Neuronal stem cell (in vitro differentiated cells): ENCODE results near the gene FAM210A.

Source experiments
- DNase-seq: peaks from one replicate; pipeline ENCODE4 v3.0.0-alpha.2; 2013; ENCODE audit warnings: low spot score
- H2AFZ ChIP-seq: one replicate; pipeline ENCODE4 v1.6.1; 2013; ENCODE audit warnings: mild to moderate bottlenecking, low read length, inconsistent platforms
- H2AK5ac ChIP-seq: 2 replicates; pipeline ENCODE4 v1.6.1; 2013; ENCODE audit warnings: low read depth, mild to moderate bottlenecking, inconsistent platforms, low read length, moderate library complexity, mixed read lengths
- H2BK120ac ChIP-seq: 2 replicates; pipeline ENCODE4 v1.6.1; 2013; ENCODE audit warnings: low read depth, mild to moderate bottlenecking, inconsistent platforms, low read length, moderate library complexity, mixed read lengths
- H2BK12ac ChIP-seq: one replicate; pipeline ENCODE4 v1.6.1; 2013; ENCODE audit warnings: low read length, inconsistent platforms
- H2BK15ac ChIP-seq: 2 replicates; pipeline ENCODE4 v1.6.1; 2013; ENCODE audit warnings: mild to moderate bottlenecking, low read length, inconsistent platforms, mixed read lengths
- H2BK5ac ChIP-seq: one replicate; pipeline ENCODE4 v1.6.1; 2013; ENCODE audit warnings: inconsistent platforms, mild to moderate bottlenecking, low read length, moderate library complexity
- H3K14ac ChIP-seq: one replicate; pipeline ENCODE4 v1.6.1; 2013; ENCODE audit warnings: low read length, inconsistent platforms
- H3K18ac ChIP-seq: 2 replicates; pipeline ENCODE4 v1.6.1; 2013; ENCODE audit warnings: low read length, inconsistent platforms
- H3K23ac ChIP-seq: 2 replicates; pipeline ENCODE4 v1.6.1; 2013; ENCODE audit warnings: low read depth, mild to moderate bottlenecking, mixed read lengths, low read length, inconsistent platforms; ENCODE audit not compliant: poor library complexity
- H3K27ac ChIP-seq: replicated peaks from 3 replicates; pipeline ENCODE4 v1.5.1; 2013; ENCODE audit warnings: low read length, inconsistent platforms
- H3K27me3 ChIP-seq, 3 experiments: 2 replicates each; pipeline ENCODE4 v1.6.1; 2013; ENCODE audit warnings: low read length in 3 of 3, mild to moderate bottlenecking in 2 of 3, inconsistent platforms in 1 of 3, low read depth in 1 of 3, mixed read lengths in 1 of 3, moderate library complexity in 1 of 3; ENCODE audit not compliant: control insufficient read depth in 3 of 3, insufficient read depth in 3 of 3
- H3K36me3 ChIP-seq, 2 donors: replicated peaks in 1 of 2; 2 replicates each; pipeline ENCODE4 v1.6.1; 2013; ENCODE audit warnings: low read length in 2 of 2; ENCODE audit not compliant: control insufficient read depth in 2 of 2, insufficient read depth in 2 of 2
- H3K4ac ChIP-seq: 2 replicates; pipeline ENCODE4 v1.6.1; 2013; ENCODE audit warnings: inconsistent platforms, mild to moderate bottlenecking, low read length, moderate library complexity
- H3K4me1 ChIP-seq, 2 donors: 1 replicate in 1 of 2; 2 replicates in 1 of 2; pipeline ENCODE4 v1.6.1; 2013; ENCODE audit warnings: low read length in 2 of 2, low read depth in 1 of 2; ENCODE audit not compliant: control insufficient read depth in 2 of 2, insufficient read depth in 1 of 2
- H3K4me2 ChIP-seq: one replicate; pipeline ENCODE4 v1.6.1; 2013; ENCODE audit warnings: mild to moderate bottlenecking, low read length, inconsistent platforms; ENCODE audit not compliant: insufficient read depth, poor library complexity, severe bottlenecking
- H3K4me3 ChIP-seq, 2 donors: 2 replicates each; pipeline ENCODE4 v1.5.1; 2013; ENCODE audit warnings: low read length in 2 of 2, mild to moderate bottlenecking in 2 of 2, inconsistent platforms in 1 of 2, moderate library complexity in 1 of 2
- H3K79me1 ChIP-seq: one replicate; pipeline ENCODE4 v1.6.1; 2013; ENCODE audit warnings: low read depth, mild to moderate bottlenecking, inconsistent platforms, low read length, moderate library complexity
- H3K9ac ChIP-seq: one replicate; pipeline ENCODE4 v1.6.1; 2013; ENCODE audit warnings: mild to moderate bottlenecking, low read depth, low read length, inconsistent platforms; ENCODE audit not compliant: poor library complexity
- H3K9me3 ChIP-seq, 2 donors: replicated peaks in 1 of 2; 2 replicates each; pipeline versions ENCODE3 to v1.6.1; 2013; ENCODE audit warnings: low read length in 2 of 2, mild to moderate bottlenecking in 2 of 2, inconsistent platforms in 1 of 2, low read depth in 1 of 2, mixed read lengths in 1 of 2, moderate library complexity in 1 of 2; ENCODE audit not compliant: control insufficient read depth in 2 of 2, insufficient read depth in 1 of 2
- H4K8ac ChIP-seq: one replicate; pipeline ENCODE4 v1.6.1; 2013; ENCODE audit warnings: low read depth, mild to moderate bottlenecking, inconsistent platforms, low read length, moderate library complexity
- H4K91ac ChIP-seq: one replicate; pipeline ENCODE4 v1.6.1; 2013; ENCODE audit warnings: low read length, low read depth, mild to moderate bottlenecking, inconsistent platforms; ENCODE audit not compliant: poor library complexity
- WGBS, 2 donors: extraction: QIAGEN DNeasy Blood & Tissue Kit; methylation state at CpG; one replicate each; pipeline ENCODE4 v1.1.7; 2013; ENCODE audit warnings: missing lambda C conversion rate in 2 of 2, mixed read lengths in 1 of 2; ENCODE audit not compliant: insufficient read length in 2 of 2, insufficient replicate concordance in 1 of 2; ENCODE audit errors: extremely low coverage in 2 of 2; 5-methylcytosine and 5-hydroxymethylcytosine counted together

FAM210A gene

DNA sequence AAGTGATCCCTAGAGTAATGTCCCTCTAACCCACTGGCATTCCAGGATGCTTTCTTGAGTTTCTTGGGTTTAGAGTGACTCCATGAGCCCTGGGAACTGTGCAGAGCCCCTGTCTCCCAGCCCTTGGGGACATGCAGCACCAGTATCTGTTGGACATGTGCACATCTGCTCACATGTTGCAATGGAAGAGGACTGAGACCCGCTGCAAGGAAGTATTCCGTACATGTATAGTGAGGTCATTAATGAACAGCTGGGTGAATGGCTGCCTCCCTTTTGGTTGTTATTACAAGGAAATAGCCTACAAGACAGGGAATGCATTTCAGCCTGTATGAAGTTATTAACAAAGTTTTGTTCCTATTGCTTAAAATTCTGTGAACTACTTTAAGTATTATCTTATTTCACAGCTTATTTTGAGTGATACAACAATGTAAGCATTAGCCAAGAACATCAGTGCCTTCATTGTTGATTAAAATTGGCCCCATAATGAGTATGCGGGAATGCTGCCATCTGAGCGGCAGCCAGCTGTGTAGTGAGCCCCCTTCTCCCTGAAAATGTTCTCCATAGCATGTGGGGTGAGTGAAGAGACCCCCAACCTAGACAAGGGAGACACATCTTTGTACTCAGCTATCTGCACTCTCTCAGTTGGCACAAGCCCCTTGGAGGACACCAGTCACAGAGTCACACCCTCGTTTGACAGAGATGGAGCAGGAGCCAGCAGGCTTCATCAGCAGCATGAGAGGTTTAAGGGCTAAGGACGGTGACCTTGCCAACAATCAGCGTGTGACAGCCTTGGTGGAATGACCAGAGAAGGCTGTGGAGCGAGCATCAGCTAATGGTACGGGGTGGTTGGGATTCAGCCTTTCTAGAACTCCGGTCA, 87.4 kb downstream of the FAM210A start:
- Histone ChIP-seq H2BK12ac (no peak overlapping the region), H2AFZ (no peak overlapping the region), H3K18ac (peak overlapping the region; percentile 35), H2BK15ac (no peak overlapping the region), H2AK5ac (peak overlapping the region; percentile 25), H3K14ac (peak overlapping the region; percentile 14), H2BK120ac (no peak overlapping the region), H3K4me1 (peaks cover 0 to 1% of the 10 kb centered on the region in 2 donors), H2BK5ac (no peak overlapping the region), H3K9ac (peak overlapping the region; percentile 24), H3K79me1 (no peaks in the 10 kb centered on the region), H3K4ac (no peak overlapping the region), H3K23ac (no peak overlapping the region), H3K27ac (no peak overlapping the region), H3K4me2 (no peak overlapping the region), H3K4me3 (no peak overlapping the region), H3K36me3 (no peaks in the 10 kb centered on the region), H3K9me3 (peaks cover 0 to 1% of the 10 kb centered on the region in 2 donors), H4K91ac (no peak overlapping the region), H3K27me3 (peaks cover 0 to 2% (median 0%) of the 10 kb centered on the region in 3 experiments), H4K8ac (no peak overlapping the region)
- DNase-seq, result no peak
- no CpG with 5 or more reads among the region's 10 CpGs for WGBS, 2 donors

DNA sequence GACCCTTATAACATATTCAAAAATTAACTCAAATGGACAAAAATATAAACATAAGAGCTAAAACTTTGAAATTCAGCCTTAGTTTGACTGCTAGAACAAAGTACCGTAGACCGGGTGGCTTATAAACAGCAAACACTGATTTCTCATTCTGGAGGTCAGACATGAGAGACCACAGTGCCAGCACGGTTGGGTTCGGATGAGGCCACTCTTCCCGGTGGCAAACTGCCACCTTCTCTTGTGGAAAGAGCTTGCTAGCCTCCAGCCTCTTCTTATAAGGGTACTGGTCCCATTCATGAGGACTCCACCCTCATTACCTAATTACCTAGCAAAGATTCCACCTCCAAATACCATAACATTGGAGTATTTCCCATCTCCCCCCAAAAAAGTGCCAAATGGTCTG, 91.3 kb downstream of the FAM210A start:
- Histone ChIP-seq H2BK12ac (no peak overlapping the region), H3K9me3 (peaks cover 7 to 9% of the 10 kb centered on the region in 2 donors), H2BK15ac (no peak overlapping the region), H2AK5ac (no peak overlapping the region), H4K8ac (no peak overlapping the region), H3K14ac (no peak overlapping the region), H3K18ac (no peak overlapping the region), H3K9ac (no peak overlapping the region), H3K4ac (no peak overlapping the region), H4K91ac (no peak overlapping the region), H3K27ac (no peak overlapping the region), H2AFZ (no peak overlapping the region), H3K4me2 (no peak overlapping the region), H3K36me3 (no peaks in the 10 kb centered on the region), H3K27me3 (no peaks in the 10 kb centered on the region), H2BK5ac (no peak overlapping the region), H3K4me1 (peaks cover 0 to under 1% of the 10 kb centered on the region in 2 donors), H2BK120ac (no peak overlapping the region), H3K4me3 (no peak overlapping the region), H3K79me1 (no peaks in the 10 kb centered on the region), H3K23ac (no peak overlapping the region)
- WGBS, 2 donors, result no CpG with 5 or more reads among the region's 5 CpGs
- no peak for DNase-seq

- Histone ChIP-seq H3K4ac (no peak overlapping the region), H3K14ac (no peak overlapping the region), H2AFZ (no peak overlapping the region), H2BK120ac (peak overlapping the region; percentile 39), H3K4me2 (no peak overlapping the region), H4K8ac (no peak overlapping the region), H2BK5ac (no peak overlapping the region), H3K18ac (no peak overlapping the region), H3K27me3 (peaks cover 0 to 7% (median 0%) of the 10 kb centered on the region in 3 experiments), H2BK15ac (no peak overlapping the region), H3K27ac (no peak overlapping the region), H3K36me3 (no peaks in the 10 kb centered on the region), H3K4me1 (peaks cover 2 to 3% of the 10 kb centered on the region in 2 donors), H3K9ac (no peak overlapping the region), H3K9me3 (peaks cover 7 to 9% of the 10 kb centered on the region in 2 donors), H3K4me3 (no peak overlapping the region), H3K23ac (no peak overlapping the region), H2BK12ac (no peak overlapping the region), H4K91ac (no peak overlapping the region), H2AK5ac (no peak overlapping the region), H3K79me1 (no peaks in the 10 kb centered on the region)
- no peak for DNase-seq
- WGBS, 2 donors, result no CpG with 5 or more reads among the region's 5 CpGs
These were observed 92.7 kb downstream of the FAM210A start for GRCh38 chr18:13633700-13634099.

- no CpG with 5 or more reads among the region's 7 CpGs for WGBS, 2 donors
- Histone ChIP-seq H3K27me3 (peaks cover 0 to 23% (median 0%) of the 10 kb centered on the region in 3 experiments), H4K91ac (no peak overlapping the region), H3K4me1 (peaks cover 3 to 8% of the 10 kb centered on the region in 2 donors), H3K23ac (no peak overlapping the region), H2BK5ac (no peak overlapping the region), H2BK120ac (no peak overlapping the region), H3K4ac (no peak overlapping the region), H3K9ac (no peak overlapping the region), H3K79me1 (no peaks in the 10 kb centered on the region), H2AFZ (no peak overlapping the region), H2AK5ac (no peak overlapping the region), H2BK12ac (no peak overlapping the region), H3K14ac (no peak overlapping the region), H2BK15ac (no peak overlapping the region), H3K27ac (no peak overlapping the region), H3K36me3 (no peaks in the 10 kb centered on the region), H3K4me2 (no peak overlapping the region), H3K4me3 (no peak overlapping the region), H4K8ac (no peak overlapping the region), H3K18ac (no peak overlapping the region), H3K9me3 (peaks cover 7 to 9% of the 10 kb centered on the region in 2 donors)
- DNase-seq, result no peak
These were observed 95.6 kb downstream of the FAM210A start for GRCh38 chr18:13630716-13631268.
